Neuronal stem cell (in vitro differentiated cells): ENCODE measurements around the gene PHLDA1.

Source experiments
- DNase-seq: peaks from one replicate; pipeline ENCODE4 v3.0.0-alpha.2; 2013; ENCODE audit warnings: low spot score
- H2AFZ ChIP-seq: one replicate; pipeline ENCODE4 v1.6.1; 2013; ENCODE audit warnings: mild to moderate bottlenecking, low read length, inconsistent platforms
- H2AK5ac ChIP-seq: 2 replicates; pipeline ENCODE4 v1.6.1; 2013; ENCODE audit warnings: low read depth, mild to moderate bottlenecking, inconsistent platforms, low read length, moderate library complexity, mixed read lengths
- H2BK120ac ChIP-seq: 2 replicates; pipeline ENCODE4 v1.6.1; 2013; ENCODE audit warnings: low read depth, mild to moderate bottlenecking, inconsistent platforms, low read length, moderate library complexity, mixed read lengths
- H2BK12ac ChIP-seq: one replicate; pipeline ENCODE4 v1.6.1; 2013; ENCODE audit warnings: low read length, inconsistent platforms
- H2BK15ac ChIP-seq: 2 replicates; pipeline ENCODE4 v1.6.1; 2013; ENCODE audit warnings: mild to moderate bottlenecking, low read length, inconsistent platforms, mixed read lengths
- H2BK5ac ChIP-seq: one replicate; pipeline ENCODE4 v1.6.1; 2013; ENCODE audit warnings: inconsistent platforms, mild to moderate bottlenecking, low read length, moderate library complexity
- H3K14ac ChIP-seq: one replicate; pipeline ENCODE4 v1.6.1; 2013; ENCODE audit warnings: low read length, inconsistent platforms
- H3K18ac ChIP-seq: 2 replicates; pipeline ENCODE4 v1.6.1; 2013; ENCODE audit warnings: low read length, inconsistent platforms
- H3K23ac ChIP-seq: 2 replicates; pipeline ENCODE4 v1.6.1; 2013; ENCODE audit warnings: low read depth, mild to moderate bottlenecking, mixed read lengths, low read length, inconsistent platforms; ENCODE audit not compliant: poor library complexity
- H3K27ac ChIP-seq: replicated peaks from 3 replicates; pipeline ENCODE4 v1.5.1; 2013; ENCODE audit warnings: low read length, inconsistent platforms
- H3K27me3 ChIP-seq, 3 experiments: 2 replicates each; pipeline ENCODE4 v1.6.1; 2013; ENCODE audit warnings: low read length in 3 of 3, mild to moderate bottlenecking in 2 of 3, inconsistent platforms in 1 of 3, low read depth in 1 of 3, mixed read lengths in 1 of 3, moderate library complexity in 1 of 3; ENCODE audit not compliant: control insufficient read depth in 3 of 3, insufficient read depth in 3 of 3
- H3K36me3 ChIP-seq, 2 donors: replicated peaks in 1 of 2; 2 replicates each; pipeline ENCODE4 v1.6.1; 2013; ENCODE audit warnings: low read length in 2 of 2; ENCODE audit not compliant: control insufficient read depth in 2 of 2, insufficient read depth in 2 of 2
- H3K4ac ChIP-seq: 2 replicates; pipeline ENCODE4 v1.6.1; 2013; ENCODE audit warnings: inconsistent platforms, mild to moderate bottlenecking, low read length, moderate library complexity
- H3K4me1 ChIP-seq, 2 donors: 1 replicate in 1 of 2; 2 replicates in 1 of 2; pipeline ENCODE4 v1.6.1; 2013; ENCODE audit warnings: low read length in 2 of 2, low read depth in 1 of 2; ENCODE audit not compliant: control insufficient read depth in 2 of 2, insufficient read depth in 1 of 2
- H3K4me2 ChIP-seq: one replicate; pipeline ENCODE4 v1.6.1; 2013; ENCODE audit warnings: mild to moderate bottlenecking, low read length, inconsistent platforms; ENCODE audit not compliant: insufficient read depth, poor library complexity, severe bottlenecking
- H3K4me3 ChIP-seq, 2 donors: 2 replicates each; pipeline ENCODE4 v1.5.1; 2013; ENCODE audit warnings: low read length in 2 of 2, mild to moderate bottlenecking in 2 of 2, inconsistent platforms in 1 of 2, moderate library complexity in 1 of 2
- H3K79me1 ChIP-seq: one replicate; pipeline ENCODE4 v1.6.1; 2013; ENCODE audit warnings: low read depth, mild to moderate bottlenecking, inconsistent platforms, low read length, moderate library complexity
- H3K9ac ChIP-seq: one replicate; pipeline ENCODE4 v1.6.1; 2013; ENCODE audit warnings: mild to moderate bottlenecking, low read depth, low read length, inconsistent platforms; ENCODE audit not compliant: poor library complexity
- H3K9me3 ChIP-seq, 2 donors: replicated peaks in 1 of 2; 2 replicates each; pipeline versions ENCODE3 to v1.6.1; 2013; ENCODE audit warnings: low read length in 2 of 2, mild to moderate bottlenecking in 2 of 2, inconsistent platforms in 1 of 2, low read depth in 1 of 2, mixed read lengths in 1 of 2, moderate library complexity in 1 of 2; ENCODE audit not compliant: control insufficient read depth in 2 of 2, insufficient read depth in 1 of 2
- H4K8ac ChIP-seq: one replicate; pipeline ENCODE4 v1.6.1; 2013; ENCODE audit warnings: low read depth, mild to moderate bottlenecking, inconsistent platforms, low read length, moderate library complexity
- H4K91ac ChIP-seq: one replicate; pipeline ENCODE4 v1.6.1; 2013; ENCODE audit warnings: low read length, low read depth, mild to moderate bottlenecking, inconsistent platforms; ENCODE audit not compliant: poor library complexity
- WGBS, 2 donors: extraction: QIAGEN DNeasy Blood & Tissue Kit; methylation state at CpG; one replicate each; pipeline ENCODE4 v1.1.7; 2013; ENCODE audit warnings: missing lambda C conversion rate in 2 of 2, mixed read lengths in 1 of 2; ENCODE audit not compliant: insufficient read length in 2 of 2, insufficient replicate concordance in 1 of 2; ENCODE audit errors: extremely low coverage in 2 of 2; 5-methylcytosine and 5-hydroxymethylcytosine counted together

Gene PHLDA1

GRCh38 chr12:76033081-76034011 is 1.8 kb upstream of the PHLDA1 start:
- H3K9ac ChIP-seq, result no peak overlapping the region
- peak overlapping the region; percentile 91 for H2AFZ ChIP-seq
- H4K8ac ChIP-seq, result no peak overlapping the region
- DNase-seq, result no peak
- no peak overlapping the region for H3K4me2 ChIP-seq
- H4K91ac ChIP-seq, result no peak overlapping the region
- no peak overlapping the region for H3K14ac ChIP-seq
- peaks cover 1% of the 10 kb centered on the region for H3K79me1 ChIP-seq
- no peak overlapping the region for H3K27ac ChIP-seq
- H2BK15ac ChIP-seq, result no peak overlapping the region
- no peak overlapping the region for H3K18ac ChIP-seq
- no peaks in the 10 kb centered on the region for H3K9me3 ChIP-seq
- no peak overlapping the region for H3K23ac ChIP-seq
- H3K4me1 ChIP-seq, result peaks cover 9 to 13% of the 10 kb centered on the region in 2 donors
- peaks cover 0 to 17% (median 3%) of the 10 kb centered on the region in 3 experiments for H3K27me3 ChIP-seq
- no CpG with 5 or more reads among the region's 5 CpGs for WGBS, 2 donors
- H2AK5ac ChIP-seq, result no peak overlapping the region
- H2BK120ac ChIP-seq, result no peak overlapping the region
- no peak overlapping the region for H3K4ac ChIP-seq
- H3K36me3 ChIP-seq, result peaks cover 0 to 12% of the 10 kb centered on the region in 2 donors
- H3K4me3 ChIP-seq, result peak overlapping the region in 1 of 2 donors; percentile 94
- H2BK5ac ChIP-seq, result no peak overlapping the region
- no peak overlapping the region for H2BK12ac ChIP-seq

- no peak overlapping the region for H4K8ac ChIP-seq
- peaks cover 0 to 20% of the 10 kb centered on the region in 2 donors for H3K36me3 ChIP-seq
- no peak overlapping the region for H3K23ac ChIP-seq
- no peak overlapping the region for H2BK12ac ChIP-seq
- WGBS, 2 donors, result no CpG with 5 or more reads among the region's 58 CpGs
- peak overlapping the region; percentile 85 for H3K9ac ChIP-seq
- H3K4ac ChIP-seq, result no peak overlapping the region
- peak overlapping the region; percentile 91 for H2AFZ ChIP-seq
- peaks cover 1% of the 10 kb centered on the region for H3K79me1 ChIP-seq
- H3K4me3 ChIP-seq, result peak overlapping the region; percentile 92 to 94
- no peak overlapping the region for H2AK5ac ChIP-seq
- no peak for DNase-seq
- peak overlapping the region; percentile 89 for H3K18ac ChIP-seq
- no peak overlapping the region for H2BK5ac ChIP-seq
- no peak overlapping the region for H3K14ac ChIP-seq
- H3K4me1 ChIP-seq, result peaks cover 9 to 10% of the 10 kb centered on the region in 2 donors
- H2BK15ac ChIP-seq, result peak overlapping the region; percentile 4
- peaks cover 0 to 17% (median 3%) of the 10 kb centered on the region in 3 experiments for H3K27me3 ChIP-seq
- no peaks in the 10 kb centered on the region for H3K9me3 ChIP-seq
- no peak overlapping the region for H4K91ac ChIP-seq
- H3K27ac ChIP-seq, result peak overlapping the region; percentile 40
- no peak overlapping the region for H2BK120ac ChIP-seq
- H3K4me2 ChIP-seq, result peak overlapping the region; percentile 99
These were observed 736 bp upstream of the PHLDA1 start for GRCh38 chr12:76032043-76032981.

- Histone ChIP-seq H3K4ac (no peak overlapping the region), H3K4me2 (peak overlapping the region; percentile 99), H4K8ac (no peak overlapping the region), H3K14ac (no peak overlapping the region), H3K27me3 (peaks cover 0 to 17% (median 3%) of the 10 kb centered on the region in 3 experiments), H3K23ac (peak overlapping the region; percentile 60), H4K91ac (no peak overlapping the region), H2AFZ (peak overlapping the region; percentile 91), H2AK5ac (no peak overlapping the region), H2BK120ac (no peak overlapping the region), H2BK15ac (peak overlapping the region; percentile 30), H3K36me3 (peaks cover 0 to 30% of the 10 kb centered on the region in 2 donors), H3K9me3 (no peaks in the 10 kb centered on the region), H3K18ac (peak overlapping the region; percentile 88), H3K4me3 (peak overlapping the region; percentile 92 to 94), H2BK12ac (no peak overlapping the region), H3K9ac (peak overlapping the region; percentile 94), H3K4me1 (peaks cover 8 to 16% of the 10 kb centered on the region in 2 donors), H3K27ac (no peak overlapping the region), H3K79me1 (peaks cover 1% of the 10 kb centered on the region), H2BK5ac (no peak overlapping the region)
- WGBS, 2 donors, result no CpG with 5 or more reads among the region's 26 CpGs
- DNase-seq, result no peak
These were observed 529 bp downstream of the PHLDA1 start for GRCh38 chr12:76031081-76031413.
